Measurements from ENCODE around the gene TNFRSF18. TPM values are rescaled to one million over a fixed set of nuclear protein-coding genes. Genes with fewer than 3 reads are reported as not detected.

Gene TNFRSF18
- total RNA-seq, 1 donor from 2014 or later: not detected

DNA sequence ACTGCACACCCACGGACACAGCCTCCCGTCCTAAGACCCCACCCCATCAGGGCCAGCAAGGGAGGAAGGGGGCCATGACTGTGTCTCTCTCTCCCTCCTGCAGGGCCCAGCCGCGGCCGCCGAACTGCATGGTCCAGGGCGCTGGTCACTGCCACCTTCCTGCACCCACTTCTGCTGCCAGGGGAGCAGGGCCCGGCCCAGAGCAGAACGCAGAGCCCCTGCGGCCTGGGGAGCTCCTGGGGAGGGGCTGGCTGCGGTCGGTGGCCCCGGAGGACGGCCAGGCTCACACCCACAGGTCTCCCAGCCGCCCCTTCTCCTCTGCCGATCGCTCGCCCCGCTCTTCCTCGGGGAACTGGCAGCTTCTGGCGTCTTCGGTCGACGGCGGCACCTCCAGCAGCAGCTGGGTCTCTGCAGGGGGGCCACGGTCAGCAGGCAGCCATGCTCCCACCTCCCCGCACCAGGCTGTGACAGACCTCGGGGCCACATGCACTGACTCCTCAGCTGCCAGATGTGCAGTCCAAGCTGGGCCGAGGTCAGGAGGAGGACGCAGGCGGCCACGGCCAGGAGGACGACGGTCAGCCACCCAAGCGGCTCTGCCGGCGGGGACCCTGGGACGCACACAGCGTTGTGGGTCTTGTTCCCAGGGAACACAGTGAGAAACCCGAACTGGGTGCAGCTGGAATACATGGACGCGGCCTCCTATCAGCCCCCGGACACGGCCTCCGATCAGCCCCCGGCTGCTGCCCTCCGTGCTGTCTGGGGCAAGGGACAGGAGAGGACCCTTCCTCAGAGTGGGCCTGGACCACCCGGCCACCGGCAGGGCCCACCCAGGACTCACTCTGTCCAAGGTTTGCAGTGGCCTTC is 2.6 kb downstream of the TNFRSF18 start:
- Mint-ChIP-seq H3K27ac (ENCODE audit: unreplicated experiment) (no peak overlapping the region), H3K4me1 (ENCODE audit: low read depth) (peaks cover 10% of the 10 kb centered on the region), H3K36me3 (ENCODE audit: low read depth) (no peaks in the 10 kb centered on the region), H3K9me3 (ENCODE audit: low read depth) (no peaks in the 10 kb centered on the region), H3K4me3 (ENCODE audit: unreplicated experiment) (no peak overlapping the region), H3K27me3 (ENCODE audit: low read depth) (no peaks in the 10 kb centered on the region)
- TF ChIP-seq, protein P1, sequence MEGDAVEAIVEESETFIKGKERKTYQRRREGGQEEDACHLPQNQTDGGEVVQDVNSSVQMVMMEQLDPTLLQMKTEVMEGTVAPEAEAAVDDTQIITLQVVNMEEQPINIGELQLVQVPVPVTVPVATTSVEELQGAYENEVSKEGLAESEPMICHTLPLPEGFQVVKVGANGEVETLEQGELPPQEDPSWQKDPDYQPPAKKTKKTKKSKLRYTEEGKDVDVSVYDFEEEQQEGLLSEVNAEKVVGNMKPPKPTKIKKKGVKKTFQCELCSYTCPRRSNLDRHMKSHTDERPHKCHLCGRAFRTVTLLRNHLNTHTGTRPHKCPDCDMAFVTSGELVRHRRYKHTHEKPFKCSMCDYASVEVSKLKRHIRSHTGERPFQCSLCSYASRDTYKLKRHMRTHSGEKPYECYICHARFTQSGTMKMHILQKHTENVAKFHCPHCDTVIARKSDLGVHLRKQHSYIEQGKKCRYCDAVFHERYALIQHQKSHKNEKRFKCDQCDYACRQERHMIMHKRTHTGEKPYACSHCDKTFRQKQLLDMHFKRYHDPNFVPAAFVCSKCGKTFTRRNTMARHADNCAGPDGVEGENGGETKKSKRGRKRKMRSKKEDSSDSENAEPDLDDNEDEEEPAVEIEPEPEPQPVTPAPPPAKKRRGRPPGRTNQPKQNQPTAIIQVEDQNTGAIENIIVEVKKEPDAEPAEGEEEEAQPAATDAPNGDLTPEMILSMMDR (IDR thresholded peaks at IDR 0.05): no peak
- peak; percentile 86 for DNase-seq (ENCODE audit: low spot score)

DNA sequence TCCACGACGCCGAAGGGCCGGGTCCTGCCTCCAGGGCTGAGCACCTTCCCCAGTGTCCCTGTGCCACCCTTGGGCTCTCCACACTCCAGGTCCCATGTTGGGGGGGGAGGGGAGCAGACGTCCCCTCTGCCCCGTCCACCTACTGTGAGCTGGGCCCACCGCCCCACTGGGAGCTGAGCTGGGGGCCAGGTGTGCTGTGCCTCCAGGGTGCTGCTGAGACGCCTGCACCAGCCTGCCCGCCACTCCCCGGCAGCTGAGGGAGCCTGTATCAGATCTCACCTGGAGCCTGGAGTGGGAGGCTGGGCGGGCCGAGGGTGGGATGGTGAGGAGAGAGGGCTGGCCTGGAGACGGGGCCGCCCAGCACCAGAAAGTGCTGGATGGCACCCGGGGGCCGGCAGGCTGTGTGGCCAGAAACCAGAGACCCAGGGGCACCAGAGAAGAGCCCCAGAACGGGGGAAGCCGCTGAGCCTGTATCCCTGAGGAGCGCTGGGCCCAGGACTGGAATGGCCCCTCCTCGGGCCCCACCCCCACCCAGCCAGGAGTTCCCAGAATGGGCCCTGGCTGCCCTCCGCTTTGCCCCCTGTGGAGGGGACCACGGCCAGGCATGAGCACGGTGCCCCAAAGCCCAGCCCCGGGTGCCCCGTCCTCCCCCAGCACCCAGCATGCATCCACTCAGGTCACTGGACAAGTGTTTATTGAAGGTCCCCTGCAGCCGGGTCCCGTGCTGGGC is 3.4 kb downstream of the TNFRSF18 start:
- Mint-ChIP-seq H3K27ac (ENCODE audit: unreplicated experiment) (no peak overlapping the region), H3K4me3 (ENCODE audit: unreplicated experiment) (no peak overlapping the region), H3K36me3 (ENCODE audit: low read depth) (no peaks in the 10 kb centered on the region), H3K27me3 (ENCODE audit: low read depth) (no peaks in the 10 kb centered on the region), H3K9me3 (ENCODE audit: low read depth) (no peaks in the 10 kb centered on the region), H3K4me1 (ENCODE audit: low read depth) (peaks cover 3% of the 10 kb centered on the region)
- TF ChIP-seq, protein P1 (IDR thresholded peaks at IDR 0.05): no peak
- peak; percentile 85 for DNase-seq (ENCODE audit: low spot score)

DNA sequence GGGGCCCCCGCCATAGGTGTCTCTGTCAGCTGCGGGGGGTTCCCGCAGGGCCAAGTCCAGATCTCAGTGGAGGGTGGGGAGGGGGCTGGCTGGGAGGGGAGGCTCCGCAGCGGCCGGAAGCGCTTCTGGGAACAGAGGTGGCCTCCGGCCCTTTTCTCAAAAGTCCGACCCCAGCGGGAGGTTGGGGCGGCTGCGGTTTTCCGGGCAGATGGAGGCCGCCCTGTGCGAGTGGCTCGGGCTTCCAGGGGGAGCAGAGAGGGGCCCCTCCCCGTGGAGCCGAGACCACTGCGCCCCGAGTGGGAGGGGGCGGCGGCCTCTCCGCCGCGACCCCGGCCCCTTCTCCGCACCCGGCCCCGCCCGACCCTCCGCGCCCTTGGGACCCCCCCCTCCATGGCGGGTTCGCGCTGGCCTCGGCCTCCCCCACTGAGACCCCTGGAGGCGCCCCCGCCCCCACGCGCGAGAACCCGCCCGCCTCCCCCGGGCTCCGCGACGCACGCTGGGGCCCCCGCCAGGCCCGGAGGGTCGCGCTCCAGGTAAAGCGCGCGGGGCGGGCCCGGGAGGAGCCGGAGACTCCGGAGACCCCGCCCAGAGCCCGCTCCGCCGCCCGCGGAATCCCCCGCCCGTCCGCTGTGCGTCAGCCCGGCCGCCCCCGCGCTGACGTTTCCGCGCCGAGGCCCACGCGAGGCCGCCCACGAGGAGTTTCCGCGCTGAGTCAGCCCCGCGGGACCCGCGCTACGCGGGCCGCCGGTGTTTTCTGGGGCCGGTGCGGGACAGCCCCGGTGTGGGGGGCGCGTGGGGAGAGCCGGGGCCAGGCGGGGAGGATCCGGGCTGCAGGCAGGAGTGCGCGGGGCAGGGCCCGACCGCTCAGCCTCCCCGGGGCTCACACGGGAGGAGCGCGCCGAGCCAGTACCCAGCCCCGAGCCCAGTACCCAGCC is 5.2 kb downstream of the TNFRSF18 start:
- peak; percentile 84 for DNase-seq (ENCODE audit: low spot score)
- H3K36me3 Mint-ChIP-seq (ENCODE audit: low read depth): no peaks in the 10 kb centered on the region
- peak overlapping the region; percentile 33 for H3K4me3 Mint-ChIP-seq (ENCODE audit: unreplicated experiment)
- TF ChIP-seq, protein P1 (IDR thresholded peaks at IDR 0.05): no peak
- H3K9me3 Mint-ChIP-seq (ENCODE audit: low read depth): no peaks in the 10 kb centered on the region
- no peaks in the 10 kb centered on the region for H3K4me1 Mint-ChIP-seq (ENCODE audit: low read depth)
- no peak overlapping the region for H3K27ac Mint-ChIP-seq (ENCODE audit: unreplicated experiment)
- H3K27me3 Mint-ChIP-seq (ENCODE audit: low read depth): no peaks in the 10 kb centered on the region

DNA sequence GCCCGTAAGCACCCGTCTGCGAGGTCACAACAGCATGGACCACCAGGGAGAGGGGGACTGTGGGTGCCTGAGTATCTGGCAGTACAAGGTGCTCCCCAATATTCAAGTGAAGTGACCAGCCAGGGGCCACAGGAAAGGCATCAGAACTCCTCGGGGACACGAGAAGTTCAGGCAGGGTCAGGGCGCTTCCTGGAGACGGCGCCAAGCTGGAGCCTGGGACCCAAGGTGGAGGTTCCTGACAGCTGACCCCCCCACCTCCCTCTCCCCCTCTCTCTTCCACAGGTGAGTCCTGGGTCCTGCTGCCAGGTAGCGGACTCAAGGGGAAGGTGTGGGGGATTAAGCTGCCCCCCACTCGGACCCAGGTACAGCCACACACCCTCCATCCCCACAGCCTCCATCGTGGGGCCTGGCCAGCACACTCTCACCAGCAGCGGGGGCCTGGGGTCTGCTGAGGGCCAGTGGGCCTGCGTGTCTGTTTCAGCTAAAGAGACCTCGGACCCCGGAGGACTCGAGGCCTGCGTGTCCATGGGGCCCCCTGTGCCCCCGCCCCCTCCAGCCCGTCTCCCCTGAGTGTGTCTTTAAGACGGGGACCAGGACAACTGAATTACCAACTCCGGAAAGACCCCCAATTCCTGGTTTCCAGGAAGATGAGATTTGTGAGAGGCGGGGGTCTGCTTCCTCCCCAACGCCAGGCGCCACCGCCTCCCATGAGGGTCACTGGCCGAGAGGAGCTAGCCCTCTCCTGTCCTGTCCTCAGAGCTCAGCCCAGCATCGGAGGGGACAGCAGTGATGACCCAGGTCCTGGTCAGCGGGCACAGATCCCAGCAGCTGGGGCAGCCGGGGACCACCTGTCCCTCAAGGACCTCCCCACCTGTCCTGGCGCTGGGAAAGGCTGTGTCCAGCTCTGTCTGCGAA is 6.2 kb downstream of the TNFRSF18 start:
- Mint-ChIP-seq H3K4me3 (ENCODE audit: unreplicated experiment) (peak overlapping the region; percentile 33), H3K36me3 (ENCODE audit: low read depth) (no peaks in the 10 kb centered on the region), H3K9me3 (ENCODE audit: low read depth) (peaks cover 1% of the 10 kb centered on the region), H3K4me1 (ENCODE audit: low read depth) (no peaks in the 10 kb centered on the region), H3K27me3 (ENCODE audit: low read depth) (no peaks in the 10 kb centered on the region), H3K27ac (ENCODE audit: unreplicated experiment) (no peak overlapping the region)
- peak; percentile 73 for DNase-seq (ENCODE audit: low spot score)
- TF ChIP-seq, protein P1 (IDR thresholded peaks at IDR 0.05): no peak

All from chondrocyte (in vitro differentiated cells).